Non-pigmented ciliary epithelial cell (primary cell): ENCODE measurements around the gene BRI3.

Source experiments
- DNase-seq: peaks from one replicate; pipeline ENCODE4 v3.0.0-alpha.2; 2010; ENCODE audit warnings: low read depth

Gene BRI3, protein sequence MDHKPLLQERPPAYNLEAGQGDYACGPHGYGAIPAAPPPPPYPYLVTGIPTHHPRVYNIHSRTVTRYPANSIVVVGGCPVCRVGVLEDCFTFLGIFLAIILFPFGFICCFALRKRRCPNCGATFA

GRCh38 chr7:98280791-98281756 lies at the start of gene BRI3:
TSS of gene BRI3 (plus strand) at chr7:98281686. CDS start at chr7:98281796, 110 bp downstream.
- no peak for DNase-seq

DNA sequence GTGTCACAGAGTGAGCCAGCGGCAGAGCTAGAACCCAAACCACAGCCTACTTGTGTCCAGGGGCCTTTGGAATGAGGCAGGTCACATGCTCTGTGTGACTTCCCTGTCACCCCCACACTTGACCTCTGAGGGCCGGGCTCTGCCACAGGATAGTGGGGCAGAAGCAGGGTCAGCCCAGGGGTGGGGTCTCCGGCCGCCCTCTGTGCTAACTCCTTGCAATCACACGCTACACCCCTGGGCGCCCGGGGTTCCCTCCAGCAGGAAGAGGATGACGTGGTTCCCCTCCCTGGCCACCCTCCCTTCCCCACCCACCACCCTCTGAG lies 49.3 kb upstream of the BRI3 start:
- no peak for DNase-seq

DNA sequence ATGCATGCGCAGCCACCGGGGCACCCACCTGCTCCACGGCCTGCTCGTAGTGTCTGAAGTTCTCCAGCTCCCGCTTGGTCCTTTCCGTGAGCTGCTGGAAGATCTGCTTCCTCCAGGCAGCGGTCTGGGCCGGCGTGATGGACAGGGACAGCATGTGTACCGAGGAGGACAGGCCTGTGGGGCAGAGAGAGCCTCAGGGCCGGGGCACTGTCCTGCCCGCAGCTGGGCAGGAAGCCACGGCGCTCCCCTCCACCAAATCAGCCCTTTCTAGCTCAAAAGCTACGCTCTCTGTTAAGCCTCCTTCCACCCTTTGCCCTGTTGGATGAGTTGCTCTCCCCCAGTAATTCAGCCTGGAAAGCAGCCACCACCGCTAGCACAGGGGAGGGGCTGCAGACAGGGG lies 48.7 kb upstream of the BRI3 start:
- DNase-seq, result no peak

- DNase-seq, result no peak
Measured at GRCh38 chr7:98233219-98234070, 48.0 kb upstream of the BRI3 start.

- DNase-seq, result no peak
Measured at GRCh38 chr7:98234429-98235147, 46.9 kb upstream of the BRI3 start.

- no peak for DNase-seq
Measured at GRCh38 chr7:98235901-98236300, 45.6 kb upstream of the BRI3 start.

DNA sequence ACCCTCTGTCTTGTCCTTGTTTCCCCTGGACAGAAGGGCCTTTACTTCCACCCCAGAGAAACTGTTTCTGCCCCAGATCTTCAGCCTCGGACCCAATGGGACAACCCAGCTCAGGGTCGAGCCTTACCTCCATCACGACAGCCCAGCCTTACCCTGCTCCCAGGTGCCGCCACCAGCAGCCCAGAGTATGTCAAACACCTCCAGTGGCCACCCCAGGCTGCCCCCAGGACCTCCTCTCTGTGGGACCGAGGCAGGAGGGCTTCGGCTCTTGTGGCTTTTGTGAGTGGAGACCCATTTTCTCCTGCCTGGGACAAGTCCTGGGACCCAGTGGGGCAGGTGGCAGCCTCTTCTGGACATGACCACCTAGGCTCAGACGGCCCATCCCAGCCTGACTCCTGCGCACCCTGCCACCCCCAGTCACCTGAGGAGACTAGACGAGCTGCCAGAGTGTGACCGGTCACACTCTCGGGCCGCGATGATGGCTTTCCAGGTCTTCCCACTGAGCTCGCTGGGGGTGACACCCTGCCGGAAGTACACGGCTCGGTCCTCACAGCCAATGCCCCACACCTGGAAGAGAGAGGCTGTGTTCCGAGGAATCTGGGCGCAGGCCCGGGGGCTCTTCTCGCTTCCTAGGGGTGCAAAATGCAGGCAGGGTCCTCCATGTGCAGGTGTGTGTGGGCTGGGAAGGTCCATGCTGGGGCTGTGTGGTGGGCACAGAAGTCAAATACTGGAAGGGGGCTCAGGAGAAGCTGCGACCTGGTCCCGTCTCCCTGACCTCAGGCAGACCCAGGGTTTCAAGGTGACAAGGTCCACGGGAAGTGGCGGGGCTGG lies 44.9 kb upstream of the BRI3 start:
- no peak for DNase-seq

DNA sequence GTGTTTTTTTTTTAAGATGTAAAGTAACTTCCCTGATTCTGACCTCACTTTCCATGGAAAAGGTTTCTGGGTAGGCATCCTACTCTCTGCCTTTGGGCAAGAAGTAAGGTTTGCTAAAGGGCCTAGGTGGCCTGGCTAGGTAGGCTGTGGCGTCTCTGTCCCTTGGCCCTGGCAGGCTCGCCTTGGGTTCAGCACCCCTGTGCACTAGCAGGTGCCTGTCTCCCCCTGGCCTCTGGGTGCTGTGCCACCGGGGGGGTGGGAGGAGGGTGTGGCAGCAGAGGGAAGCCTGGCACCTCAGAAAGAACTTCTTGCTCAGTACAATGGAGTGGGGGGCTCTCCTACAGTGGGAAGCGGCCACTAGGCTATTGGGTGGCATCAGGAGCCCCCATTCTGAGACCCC lies 43.4 kb upstream of the BRI3 start:
- DNase-seq, result no peak

GRCh38 chr7:98238976-98239375 lies 42.5 kb upstream of the BRI3 start:
- DNase-seq, result no peak

- no peak for DNase-seq
Measured at GRCh38 chr7:98240961-98241673, 40.4 kb upstream of the BRI3 start.

DNA sequence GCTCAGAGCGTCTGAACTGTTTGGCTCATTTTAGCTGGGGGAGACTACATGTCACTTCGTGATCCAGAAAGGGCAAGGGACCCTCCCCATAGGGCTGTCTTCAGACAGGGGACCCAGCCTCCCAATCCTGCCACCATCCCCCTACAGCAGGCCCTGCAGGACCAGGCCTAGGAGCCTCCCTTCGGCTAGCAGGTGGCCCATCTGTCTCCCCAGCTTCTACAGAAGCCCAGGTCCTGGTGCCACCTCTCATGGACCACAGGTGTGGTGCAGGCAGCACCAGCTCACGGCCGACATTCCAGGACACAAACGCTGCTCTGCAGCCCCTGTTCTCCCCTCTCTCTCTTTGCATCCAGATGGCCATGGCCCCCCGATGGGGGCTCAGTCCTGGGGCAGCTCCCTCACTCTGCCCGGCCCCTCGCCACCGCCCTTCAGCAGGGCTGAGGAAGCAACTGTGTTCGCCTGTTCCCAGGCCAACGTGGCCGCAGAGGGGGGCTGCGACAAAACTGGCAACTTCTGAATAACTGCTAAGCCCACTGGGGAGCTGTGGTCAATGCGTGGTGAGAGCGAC lies 39.7 kb upstream of the BRI3 start:
- no peak for DNase-seq

DNA sequence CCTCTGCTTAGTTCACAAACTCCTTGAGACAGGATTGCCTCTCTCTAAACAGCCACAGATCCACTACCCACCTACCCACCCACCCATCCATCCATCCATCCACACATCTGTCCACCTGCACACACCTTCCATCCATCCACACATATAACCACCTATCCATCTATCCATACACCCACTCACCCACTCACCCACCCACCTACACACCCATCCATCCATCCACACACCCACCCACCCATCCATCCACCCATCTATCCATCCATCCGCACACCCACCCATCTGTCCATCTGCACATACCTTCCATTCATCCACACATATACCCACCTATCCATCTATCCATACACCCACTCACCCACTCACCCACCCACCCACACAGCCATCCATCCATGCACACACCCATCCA lies 39.1 kb upstream of the BRI3 start:
- DNase-seq, result no peak

GRCh38 chr7:98242934-98243333 lies 38.6 kb upstream of the BRI3 start:
- DNase-seq, result no peak

DNA sequence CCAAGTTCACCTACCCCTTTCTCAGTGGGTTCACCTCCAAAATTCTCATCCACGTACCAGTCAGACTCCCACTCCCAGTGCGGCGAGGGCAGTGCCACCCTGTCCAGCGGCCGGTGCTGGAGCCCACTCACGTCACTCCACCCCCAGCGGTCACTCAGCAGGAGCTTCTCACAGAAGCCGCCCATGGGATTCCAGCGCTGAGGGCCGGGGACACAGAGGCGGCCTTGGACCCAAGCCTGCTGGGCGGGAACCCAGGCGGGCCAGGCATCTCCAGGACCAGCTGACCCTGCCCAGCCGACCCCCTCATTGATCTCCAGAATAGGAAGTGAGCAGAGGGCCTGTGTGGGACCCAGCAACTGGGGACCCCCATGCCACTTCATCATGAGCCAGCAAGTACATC lies 36.6 kb upstream of the BRI3 start:
- no peak for DNase-seq

- no peak for DNase-seq
Measured at GRCh38 chr7:98248156-98248555, 33.3 kb upstream of the BRI3 start.

DNA sequence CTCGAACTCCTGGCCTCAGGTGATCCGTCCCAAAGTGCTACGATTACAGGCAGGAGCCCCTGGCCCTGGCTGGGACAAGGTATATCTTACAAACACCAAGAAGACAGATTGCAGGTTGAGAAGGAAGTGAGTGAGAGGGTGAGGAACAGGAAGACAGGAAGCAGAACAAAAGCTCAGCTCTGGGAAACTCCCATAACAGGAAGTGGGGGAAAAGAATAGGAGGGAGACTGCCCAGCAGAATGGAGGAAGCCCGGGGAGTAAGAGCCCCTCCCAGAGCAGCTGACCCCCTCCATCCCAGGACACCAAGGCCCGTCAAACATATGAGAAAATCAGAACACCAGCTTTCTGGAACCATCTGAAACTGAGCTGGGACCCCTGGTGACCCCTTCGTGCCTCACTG lies 32.4 kb upstream of the BRI3 start:
- no peak for DNase-seq

DNA sequence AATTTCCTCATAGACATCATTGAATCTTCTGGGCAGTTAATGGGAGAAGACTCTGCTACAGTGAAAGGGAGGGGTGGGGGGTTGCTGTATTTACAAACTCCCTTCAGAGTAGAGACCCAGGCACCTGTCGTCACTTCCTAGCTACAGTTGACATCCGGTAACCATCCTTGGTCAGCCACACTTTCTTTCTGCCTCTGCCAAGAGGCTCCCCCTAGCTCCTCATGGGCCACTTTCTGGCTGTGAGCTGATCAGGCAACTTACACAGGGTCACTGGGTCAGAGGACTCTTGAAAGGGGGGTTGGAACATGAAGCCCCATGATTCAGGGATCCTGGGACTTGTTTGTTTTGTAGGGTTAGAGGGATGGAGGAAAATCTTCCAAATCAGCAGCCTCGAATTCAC lies 30.7 kb upstream of the BRI3 start:
- no peak for DNase-seq

DNA sequence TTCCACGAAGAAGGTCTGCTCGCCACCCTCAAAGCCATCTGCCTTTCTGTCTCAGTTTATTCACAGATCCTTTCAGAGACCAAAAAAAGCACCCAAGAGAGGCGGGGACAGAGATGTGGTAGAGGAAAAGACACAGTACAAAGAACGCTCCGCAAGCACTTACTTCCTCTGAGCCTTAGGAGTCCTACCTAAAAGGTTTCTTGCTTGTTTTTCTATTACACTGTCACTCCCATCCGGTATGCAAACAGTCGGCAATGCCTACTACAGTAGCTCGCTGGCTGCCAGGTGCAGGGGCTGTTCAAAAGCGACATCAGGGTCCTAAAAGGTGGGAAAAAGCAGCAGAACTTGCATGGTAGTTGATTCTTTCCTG lies 30.3 kb upstream of the BRI3 start:
- no peak for DNase-seq

- no peak for DNase-seq
Measured at GRCh38 chr7:98251601-98252424, 29.7 kb upstream of the BRI3 start, which contains the start of gene TECPR1. TSS of gene TECPR1 (minus strand) at chr7:98252232. CDS start at chr7:98246146, 6,086 bp downstream.
